ENCODE results near the gene DMBT1.

The DMBT1 gene

DNA sequence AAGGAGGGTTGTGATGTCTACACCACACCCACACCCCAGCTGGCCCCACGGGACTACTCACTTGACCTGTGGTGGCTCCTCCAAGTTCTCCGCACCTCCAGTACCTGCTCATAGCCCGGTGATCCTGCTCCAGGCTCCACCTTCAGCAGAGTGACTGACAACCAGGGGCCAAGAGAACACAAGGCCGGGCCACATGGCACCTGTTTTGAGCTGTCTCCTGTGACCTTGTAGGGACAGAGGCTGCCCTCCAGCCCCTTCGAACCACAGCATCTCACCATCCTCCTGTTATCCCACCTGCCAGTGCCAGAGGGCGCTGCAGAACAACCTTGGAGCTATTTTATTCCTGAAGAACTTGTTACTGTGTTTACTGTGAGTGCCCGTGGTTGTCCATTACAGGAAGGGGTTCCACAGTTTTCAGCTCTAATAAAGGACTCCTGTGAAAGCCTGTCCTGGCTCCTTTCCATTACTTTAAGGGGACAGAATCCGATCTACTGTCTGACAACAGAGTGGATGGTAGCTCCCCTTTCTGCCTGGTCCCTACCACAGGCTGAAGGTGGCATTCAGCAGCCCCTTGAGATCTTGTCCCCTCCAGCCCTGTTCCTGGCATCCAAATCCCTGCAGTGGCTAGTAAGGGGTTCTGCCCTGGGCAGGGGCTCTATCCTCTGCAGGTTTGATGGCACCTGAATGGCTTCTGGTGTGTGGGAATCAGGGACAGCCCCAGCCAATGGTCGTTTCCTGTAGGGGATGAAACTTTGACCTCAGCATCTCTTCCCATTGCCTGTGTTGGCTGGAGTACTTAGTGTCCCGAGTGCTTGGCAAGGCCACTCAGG lies 88.3 kb downstream of the DMBT1 start:
- no peak for DNase-seq (ENCODE audit: low read depth)

DNA sequence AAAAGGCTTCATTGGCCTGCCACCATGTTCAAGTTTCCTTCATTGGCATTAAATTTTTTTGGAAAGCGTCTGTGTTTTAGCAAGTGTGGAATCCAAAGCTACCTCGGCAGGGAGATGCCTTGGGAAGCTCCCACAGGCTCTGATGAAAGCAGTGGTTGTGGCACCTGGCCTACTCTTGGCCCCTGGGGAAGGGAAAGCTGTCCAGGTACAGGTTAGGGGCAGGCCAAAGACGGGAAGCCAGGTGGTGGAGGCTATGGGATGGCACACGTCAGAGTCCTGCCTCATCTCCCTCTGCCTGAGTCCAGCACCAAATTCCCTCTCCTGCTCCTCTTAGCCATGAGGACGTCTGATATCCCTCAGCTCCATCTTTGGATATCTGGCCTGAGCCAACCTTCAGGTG lies 89.3 kb downstream of the DMBT1 start:
- no peak for DNase-seq (ENCODE audit: low read depth)

DNA sequence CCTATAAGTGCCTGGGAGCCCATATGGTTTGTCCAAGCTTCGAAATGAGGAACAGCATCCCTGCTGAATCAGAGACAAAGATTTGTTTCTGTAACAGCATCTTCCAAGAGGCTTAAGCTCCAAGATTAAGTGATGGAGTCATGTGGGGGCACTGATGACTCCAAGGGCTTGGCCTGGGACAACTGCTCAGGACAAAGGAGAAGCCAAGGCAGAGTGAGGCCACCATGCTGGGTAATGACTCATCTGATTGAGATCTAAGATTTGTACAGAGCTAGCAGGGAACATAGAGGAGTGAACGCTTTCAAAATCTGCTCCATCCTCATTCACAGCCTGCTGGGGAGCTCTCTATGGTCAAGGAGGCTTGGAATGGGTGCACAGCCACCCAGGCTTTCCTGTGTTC lies 89.8 kb downstream of the DMBT1 start:
- DNase-seq (ENCODE audit: low read depth): no peak

DNA sequence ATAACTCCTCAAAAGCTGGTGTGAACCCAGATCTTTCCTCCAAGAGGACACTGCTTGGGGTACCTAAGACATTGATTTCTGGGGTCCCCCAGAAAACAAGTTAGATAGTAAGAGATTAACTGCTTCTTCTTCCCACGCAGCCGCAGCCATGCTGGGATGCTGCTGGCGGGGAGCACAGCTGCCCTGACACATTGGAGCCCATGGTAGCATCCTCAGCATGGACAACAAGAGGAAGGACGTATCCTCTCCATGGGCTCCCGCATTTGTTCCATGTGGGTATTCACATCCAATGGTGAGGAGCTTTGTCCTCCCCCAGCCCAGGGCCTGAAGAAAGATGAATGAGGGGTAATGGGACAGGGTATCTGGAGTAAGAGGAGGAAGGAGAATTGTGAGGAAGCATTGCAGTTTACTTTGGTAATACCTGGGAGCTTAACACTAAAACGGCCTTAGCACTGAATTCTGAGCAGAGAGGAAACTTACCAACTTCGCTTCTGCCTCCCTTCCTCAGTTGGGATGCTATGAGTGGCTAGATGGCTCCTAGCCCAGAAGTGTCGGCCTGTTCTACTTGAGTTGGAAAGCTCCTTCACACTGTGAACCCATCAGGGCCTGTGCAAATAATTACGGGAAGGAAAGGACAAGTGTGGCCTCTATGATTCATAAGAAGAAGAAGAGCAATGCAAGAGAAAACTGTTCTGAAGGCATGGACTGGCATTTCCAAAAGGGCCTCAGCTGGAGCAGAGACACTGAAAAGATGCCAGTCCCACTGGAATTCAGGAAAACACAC lies 95.2 kb downstream of the DMBT1 start:
- no peak for DNase-seq (ENCODE audit: low read depth)

DNA sequence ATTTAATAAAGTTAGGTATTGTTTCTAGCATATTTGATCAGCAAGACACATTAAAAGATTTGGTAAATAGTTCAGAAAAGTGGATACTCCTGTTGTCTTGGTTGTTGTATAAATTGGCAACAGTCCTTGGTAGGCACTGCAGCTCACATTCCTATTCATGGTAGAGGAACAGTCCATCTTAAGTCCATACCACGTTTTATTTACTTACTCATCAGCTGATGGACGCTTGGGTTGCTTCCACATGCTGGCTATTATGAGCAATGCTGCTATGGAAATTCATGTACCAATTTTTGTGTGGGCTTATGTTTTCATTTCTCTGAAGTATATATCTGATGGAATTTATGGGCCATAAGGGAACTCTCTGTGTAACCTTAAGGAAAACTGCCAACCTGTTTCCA lies 95.8 kb downstream of the DMBT1 start:
- DNase-seq (ENCODE audit: low read depth): no peak

DNA sequence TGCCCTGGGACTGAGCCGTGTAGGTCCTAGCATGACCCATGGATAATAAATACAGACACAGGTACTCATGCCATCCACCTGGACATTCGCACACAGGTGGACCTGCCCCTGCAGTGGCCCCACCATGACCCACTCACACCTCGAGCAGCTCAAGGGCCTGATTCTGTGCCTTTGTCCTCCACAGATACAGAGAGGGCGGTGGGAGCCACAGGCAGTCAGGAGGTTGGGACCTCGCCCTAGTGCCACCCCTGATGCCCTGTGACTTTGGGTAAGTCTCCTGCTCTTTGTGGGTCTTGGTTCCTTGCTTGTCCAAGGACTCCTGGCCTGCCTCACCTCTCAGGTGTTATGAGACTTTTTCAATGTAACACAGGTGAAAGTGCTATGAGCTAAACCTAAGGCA lies 96.2 kb downstream of the DMBT1 start:
- no peak for DNase-seq (ENCODE audit: low read depth)

DNA sequence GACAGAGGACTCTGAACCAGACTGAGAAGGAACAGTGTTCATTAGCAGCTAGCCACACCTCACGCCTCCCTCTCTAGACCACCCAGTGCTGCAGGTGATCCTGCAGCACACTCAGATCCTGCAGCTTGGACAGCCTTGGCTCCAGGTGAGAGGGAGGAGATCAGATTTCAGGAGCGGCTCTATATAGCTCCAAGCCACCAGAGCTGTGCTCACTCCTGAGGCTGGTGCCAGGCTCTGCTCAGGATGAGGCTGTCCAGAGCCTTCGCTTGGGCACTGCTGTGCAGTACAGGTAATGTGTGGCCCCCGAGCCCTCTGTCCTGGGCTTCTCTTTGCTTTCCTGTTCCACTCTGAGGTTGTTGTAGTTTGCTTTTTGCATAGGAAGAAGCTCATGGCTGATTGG lies 96.7 kb downstream of the DMBT1 start:
- no peak for DNase-seq (ENCODE audit: low read depth)

DNA sequence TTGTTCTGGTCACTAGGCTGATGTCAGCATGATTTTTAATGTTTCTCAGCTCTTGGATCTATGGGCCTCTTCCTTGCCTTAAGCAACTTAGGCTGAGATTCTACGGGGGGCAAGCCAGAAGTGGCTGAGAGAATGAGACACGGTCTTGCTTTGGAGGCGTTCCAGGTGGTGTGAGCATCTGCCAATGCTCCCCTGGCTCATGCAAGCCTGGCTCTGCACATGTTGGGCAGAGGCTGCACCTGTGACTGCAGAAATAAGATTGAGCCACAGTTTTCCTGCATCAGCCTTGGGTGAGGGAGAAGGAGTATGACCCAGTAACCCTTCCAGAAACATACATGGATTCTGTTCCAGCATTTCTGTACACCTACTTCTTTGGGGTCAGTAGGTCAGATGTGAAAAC lies 97.2 kb downstream of the DMBT1 start:
- no peak for DNase-seq (ENCODE audit: low read depth)

DNA sequence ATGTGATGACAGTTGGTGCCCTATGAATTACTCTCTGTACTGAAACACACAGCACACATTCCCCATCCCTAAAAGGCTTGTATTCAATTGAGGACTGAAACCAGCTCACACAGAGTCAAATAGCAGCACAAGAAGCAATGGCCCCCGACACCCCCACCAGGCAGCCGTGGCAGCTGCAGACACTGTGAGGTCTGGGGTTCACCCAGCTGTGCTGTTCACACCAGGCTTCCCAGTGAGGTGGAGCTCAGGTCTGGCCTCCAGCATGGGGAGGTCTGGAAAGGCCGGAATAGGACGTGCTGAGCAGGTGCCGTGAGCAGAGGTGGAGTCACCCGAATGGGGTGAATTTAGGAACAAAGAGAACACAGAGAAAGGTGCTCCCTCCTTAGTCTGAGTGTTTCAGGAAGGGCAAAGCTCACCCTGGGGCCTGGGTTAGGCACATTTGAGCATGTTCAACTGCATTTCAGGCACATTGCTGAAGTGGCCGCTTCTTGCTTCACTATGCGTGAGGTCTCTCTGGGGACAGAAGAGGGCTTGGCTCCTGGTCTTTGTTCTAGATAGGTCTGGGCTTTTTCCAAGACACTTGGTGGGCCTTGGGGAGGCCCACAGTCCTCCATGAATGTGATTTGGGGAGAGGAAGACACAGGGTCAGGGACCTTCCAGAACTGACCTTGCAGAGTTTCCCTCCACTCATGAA lies 97.9 kb downstream of the DMBT1 start:
- no peak for DNase-seq (ENCODE audit: low read depth)

DNA sequence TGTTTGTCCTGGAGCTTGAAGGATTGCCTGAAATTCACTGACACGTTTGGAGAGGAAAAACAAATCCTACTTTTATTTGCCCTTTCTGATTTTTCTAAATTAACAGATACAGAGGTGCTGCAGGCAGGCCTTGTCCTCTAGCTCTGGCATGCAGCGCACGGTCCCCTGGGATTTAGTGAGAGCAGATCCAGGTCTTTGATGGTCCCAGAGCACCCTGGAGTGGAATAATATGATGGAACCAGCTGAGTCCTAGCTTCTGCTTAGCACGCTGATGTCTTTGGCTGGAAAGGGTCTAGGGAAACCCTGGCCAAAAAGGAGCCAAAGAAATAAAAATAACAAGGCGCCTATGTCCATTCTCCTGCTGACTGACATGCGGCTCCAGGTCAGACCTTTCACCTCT lies 98.6 kb downstream of the DMBT1 start:
- no peak for DNase-seq (ENCODE audit: low read depth)

DNA sequence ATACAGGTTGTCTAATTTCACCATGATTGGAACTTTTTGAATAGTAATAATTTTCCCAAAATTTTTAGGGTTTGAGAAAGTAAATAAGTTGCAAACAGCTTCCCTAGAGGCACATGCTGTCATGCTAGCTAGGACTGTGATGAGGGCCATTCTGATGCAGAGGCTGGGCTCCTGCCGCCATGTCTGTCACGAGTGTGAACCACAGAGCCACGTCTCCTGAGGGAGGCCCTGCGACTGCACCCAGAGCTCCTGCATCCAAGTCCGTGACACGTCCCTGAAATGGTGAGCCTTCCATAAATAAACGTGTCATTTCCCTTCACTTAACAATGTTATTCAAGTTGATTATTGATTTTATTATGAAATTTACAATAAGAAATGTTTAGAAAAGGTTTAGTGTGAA lies 99.1 kb downstream of the DMBT1 start:
- no peak for DNase-seq (ENCODE audit: low read depth)

DNA sequence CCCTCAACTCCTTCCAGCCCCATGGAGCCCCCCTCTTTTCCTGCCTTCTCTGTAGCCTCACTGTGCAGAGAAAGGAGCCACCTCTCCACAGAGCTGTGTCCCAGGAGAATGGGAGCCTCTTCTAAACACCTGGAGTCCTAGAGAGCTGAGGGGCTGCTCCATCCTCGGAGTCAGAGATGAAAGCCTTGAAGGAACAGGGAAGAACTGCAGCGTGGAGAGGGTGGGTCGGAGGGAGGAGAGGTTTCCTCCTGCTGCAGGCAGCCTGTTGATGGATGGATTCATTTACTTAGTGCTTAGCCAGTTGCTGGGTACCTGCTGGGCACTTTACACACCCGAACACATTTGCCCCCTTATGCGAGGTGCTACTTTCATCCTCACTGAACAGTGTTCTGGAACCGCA lies 100.1 kb downstream of the DMBT1 start:
- no peak for DNase-seq (ENCODE audit: low read depth)

DNA sequence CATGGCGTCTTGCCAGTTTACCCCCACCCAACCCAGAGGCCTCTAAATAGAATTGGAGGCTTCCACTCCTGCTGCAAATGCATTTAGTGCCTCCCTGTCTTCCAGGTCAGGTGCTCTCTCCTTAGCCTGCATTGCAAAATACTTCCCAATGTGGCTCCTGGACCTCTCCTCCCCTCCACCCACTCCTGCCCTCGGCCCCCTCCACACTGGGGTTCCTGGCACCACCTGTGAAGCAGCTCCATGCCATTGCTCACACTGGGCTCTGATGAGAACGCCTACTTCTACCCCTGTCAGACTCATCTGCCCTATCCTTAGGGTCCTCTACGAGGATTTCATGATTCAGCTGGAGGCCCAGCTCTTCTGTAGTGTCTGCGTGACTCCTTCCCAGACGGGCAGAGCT lies 101.7 kb downstream of the DMBT1 start:
- DNase-seq (ENCODE audit: low read depth): no peak

DNA sequence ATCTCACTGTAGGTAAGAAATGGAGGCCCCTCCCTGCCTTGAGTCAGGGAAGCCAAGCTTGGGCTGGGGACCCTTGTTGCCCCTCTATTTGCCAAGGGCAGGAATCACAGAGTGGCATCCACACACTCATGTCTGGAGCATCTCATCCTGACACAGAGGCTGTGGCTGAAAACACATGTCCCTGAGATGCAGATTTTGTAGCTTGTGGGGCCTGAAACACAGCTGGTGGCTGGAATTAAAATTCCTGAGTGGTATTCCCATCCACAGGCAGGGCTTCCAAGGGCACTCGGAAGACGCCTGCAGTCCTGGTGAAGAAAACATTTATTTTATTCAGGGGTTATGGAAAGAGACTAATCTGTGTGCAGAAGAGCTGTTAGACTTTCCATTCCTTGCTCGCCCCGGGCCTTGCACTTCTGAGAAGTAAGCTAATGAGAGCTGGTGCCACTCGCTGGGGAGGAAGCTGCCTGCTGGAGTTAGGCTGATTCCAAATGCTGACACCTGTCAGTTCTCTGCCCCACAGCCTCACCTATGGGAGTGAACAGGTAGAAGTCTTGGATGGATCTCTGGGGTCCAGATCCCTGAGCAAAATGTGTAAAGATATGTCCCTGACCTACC lies 103.1 kb downstream of the DMBT1 start:
- DNase-seq (ENCODE audit: low read depth): no peak

DNA sequence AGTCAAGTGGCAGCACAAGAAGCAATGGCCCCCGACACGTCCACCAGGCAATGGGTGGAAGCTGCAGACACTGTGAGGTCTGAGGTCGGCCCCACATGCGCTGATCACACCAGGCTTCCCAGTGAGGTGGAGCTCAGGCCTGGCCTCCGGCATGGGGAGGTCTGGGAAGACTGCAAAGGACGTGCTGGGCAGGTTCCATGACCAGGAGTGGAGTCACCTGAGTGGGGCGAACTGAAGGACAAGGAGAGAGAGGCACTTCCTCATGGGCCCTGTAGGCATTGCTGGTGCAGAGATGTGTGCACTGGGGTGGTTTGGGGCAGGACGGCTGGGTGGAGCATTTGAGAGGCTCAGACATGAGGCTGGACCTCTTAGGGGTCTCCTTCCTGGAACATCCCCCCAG lies 103.9 kb downstream of the DMBT1 start:
- no peak for DNase-seq (ENCODE audit: low read depth)

DNA sequence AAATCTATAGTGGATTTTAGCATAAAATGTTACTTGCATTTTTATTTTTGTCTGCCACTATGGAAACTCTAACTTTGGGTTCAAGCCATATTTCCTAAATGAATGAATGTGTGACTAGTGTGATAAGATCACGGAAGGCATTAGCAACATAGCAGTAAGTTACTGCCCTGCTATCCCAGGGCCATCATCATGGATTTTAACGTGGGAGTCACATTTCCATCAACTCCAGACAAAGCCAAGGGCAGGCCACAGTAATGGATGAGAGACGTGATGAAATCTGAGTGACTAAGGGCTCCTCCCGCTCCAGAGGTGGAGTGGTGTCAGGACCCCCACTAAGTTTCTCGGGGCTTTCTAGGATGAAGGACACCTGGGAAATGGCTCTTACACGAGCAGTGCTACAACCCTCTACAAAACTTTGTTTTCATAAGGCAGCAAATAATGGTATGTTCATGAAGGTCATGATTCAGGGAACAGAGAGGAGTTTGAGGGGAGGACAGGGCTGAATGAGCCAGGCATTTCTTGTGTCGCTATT lies 104.8 kb downstream of the DMBT1 start:
- no peak for DNase-seq (ENCODE audit: low read depth)

DNA sequence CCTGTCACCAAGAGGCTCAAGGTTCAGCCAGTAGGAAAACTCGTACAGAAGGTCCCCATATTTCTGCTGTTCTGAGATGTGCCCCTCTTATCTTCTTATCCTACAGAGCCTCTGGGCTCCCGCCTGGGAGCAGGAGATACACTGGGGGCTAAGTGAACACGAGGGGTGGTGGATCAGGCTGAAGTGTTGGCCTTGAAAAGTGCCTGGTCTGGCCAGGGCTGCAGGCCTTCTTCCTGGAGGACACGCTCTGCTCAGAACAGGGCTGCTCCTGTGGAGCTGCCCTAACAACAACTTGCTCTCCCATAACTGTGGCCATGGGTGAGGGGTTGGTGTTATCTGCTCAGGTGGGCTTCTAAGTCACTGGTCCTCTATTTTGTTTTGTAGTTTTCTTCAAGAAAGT lies 105.4 kb downstream of the DMBT1 start:
- DNase-seq (ENCODE audit: low read depth): no peak

DNA sequence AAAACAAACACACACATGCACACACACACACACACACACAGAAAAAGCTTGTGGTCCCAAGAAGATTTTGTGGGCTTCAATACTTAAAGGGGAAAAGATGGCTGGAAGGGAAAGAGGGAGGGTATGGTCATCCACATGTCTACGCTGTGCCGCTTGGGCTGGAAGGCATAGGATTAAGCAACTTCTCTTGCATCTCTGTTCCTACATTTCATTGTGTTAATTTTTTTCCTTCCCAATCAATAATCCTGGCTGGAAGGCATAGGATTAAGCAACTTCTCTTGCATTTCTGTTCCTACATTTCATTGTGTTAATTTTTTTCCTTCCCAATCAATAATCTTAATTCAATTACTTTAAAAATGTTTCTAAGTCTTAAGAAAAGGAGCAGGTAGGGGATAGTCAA lies 108.5 kb downstream of the DMBT1 start:
- DNase-seq (ENCODE audit: low read depth): no peak

DNA sequence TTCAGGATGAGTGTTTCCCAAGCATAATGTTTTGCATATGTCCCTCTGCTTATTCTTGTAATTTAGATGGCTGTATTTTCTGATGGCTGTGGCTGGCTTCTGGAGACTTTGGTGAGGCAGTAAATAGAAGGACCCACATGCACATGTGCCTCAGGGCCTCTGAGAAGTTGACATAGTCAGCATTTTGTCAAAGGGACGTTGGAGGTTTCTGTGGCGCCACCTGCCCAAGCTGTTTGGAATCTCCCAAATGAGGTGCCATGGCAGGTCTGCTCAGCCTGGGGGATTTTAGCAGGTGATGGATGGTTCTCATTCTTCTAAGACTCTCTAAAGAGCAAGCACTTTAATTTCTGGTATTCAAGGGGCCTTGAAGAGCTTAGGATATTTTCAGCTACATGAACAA lies 109.3 kb downstream of the DMBT1 start:
- DNase-seq (ENCODE audit: low read depth): no peak

DNA sequence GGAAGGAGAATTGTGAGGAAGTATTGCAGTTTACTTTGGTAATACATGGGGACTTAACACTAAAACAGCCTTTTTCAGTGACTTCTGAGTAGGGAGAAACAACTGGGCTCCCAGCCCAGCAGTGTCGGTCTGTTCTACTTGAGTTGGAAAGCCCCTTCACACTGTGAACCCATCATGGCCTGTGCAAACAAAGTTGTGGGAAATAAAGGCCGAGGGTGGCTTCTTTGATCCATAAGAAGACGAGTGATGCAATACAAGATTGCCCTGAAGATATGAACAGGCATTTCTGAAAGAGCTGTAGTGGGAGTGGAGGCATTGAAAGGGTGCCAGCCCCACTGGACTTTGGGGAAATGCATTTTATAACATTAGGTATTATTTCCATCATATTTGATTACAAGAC lies 110.8 kb downstream of the DMBT1 start:
- DNase-seq (ENCODE audit: low read depth): no peak

DNA sequence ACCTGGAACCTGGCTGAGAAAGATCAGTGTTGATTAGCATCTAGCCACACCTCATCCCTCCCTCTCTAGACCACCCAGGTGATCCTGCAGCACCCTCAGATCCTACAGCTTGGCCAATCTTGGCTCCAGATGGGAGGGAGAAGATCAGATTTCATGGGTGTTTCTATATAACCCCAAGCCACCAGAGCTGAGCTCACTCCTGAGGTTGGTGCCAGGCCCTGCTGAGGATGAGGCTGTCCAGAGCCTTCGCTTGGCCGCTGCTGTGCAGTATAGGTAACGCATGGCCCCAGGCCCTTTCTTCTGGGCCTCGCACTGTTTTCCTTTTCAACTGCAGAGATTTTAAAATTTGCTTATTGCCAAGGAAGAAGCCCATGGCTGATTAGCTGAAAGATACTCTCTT lies 112.1 kb downstream of the DMBT1 start:
- DNase-seq (ENCODE audit: low read depth): no peak

DNA sequence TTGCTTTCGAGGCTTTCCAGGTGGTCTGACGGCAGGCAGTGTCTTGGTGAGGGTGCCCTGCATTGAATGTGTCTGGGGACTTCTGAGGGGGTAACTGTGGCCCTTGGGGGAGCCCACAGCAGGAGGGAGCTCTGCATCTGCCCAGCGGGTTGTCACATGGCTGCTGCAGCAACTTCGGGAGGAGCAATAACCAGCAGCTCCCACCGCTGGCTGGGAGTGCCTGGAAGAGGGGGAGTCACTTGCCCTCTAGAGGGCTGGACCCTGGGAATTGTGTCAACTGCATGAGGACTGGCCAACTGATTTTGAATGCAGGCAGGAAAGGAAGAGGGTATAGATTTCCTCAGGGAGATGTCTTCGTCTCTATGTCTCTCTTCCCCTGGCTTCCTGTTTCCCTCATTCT lies 112.7 kb downstream of the DMBT1 start:
- DNase-seq (ENCODE audit: low read depth): no peak

All from activated T-helper 1 cell treated with Interleukin-2 at 50 U/mL for 16 hours (primary cell).